Tibial nerve (tissue), 4 donors: Measurements from ENCODE around the gene RGL4.

Experiments
- EP300 ChIP-seq, 2 donors: sonication (generic); formaldehyde crosslinking; IDR thresholded peaks; one replicate each; pipeline ENCODE4 v1.6.1; 2017; ENCODE audit warnings: antibody characterized with exemption in 2 of 2, mild to moderate bottlenecking in 1 of 2
- POLR2A ChIP-seq, 2 donors: fragments of 450-650 bp; IDR thresholded peaks; one replicate each; pipeline ENCODE4 v1.6.1; 2017; ENCODE audit warnings: antibody characterized with exemption in 2 of 2, mild to moderate bottlenecking in 2 of 2, moderate library complexity in 2 of 2
- TF ChIP-seq, protein P1 (sequence below), 5 experiments: fragments of 200-600 bp in 3 of 5; fragments of 450-650 bp in 2 of 5; sonication (generic) in 3 of 5; IDR thresholded peaks; one replicate each; pipeline ENCODE4 v1.5.1; 2016 to 2019; ENCODE audit warnings: antibody characterized with exemption in 5 of 5, mild to moderate bottlenecking in 3 of 5, moderate library complexity in 2 of 5

DNA sequence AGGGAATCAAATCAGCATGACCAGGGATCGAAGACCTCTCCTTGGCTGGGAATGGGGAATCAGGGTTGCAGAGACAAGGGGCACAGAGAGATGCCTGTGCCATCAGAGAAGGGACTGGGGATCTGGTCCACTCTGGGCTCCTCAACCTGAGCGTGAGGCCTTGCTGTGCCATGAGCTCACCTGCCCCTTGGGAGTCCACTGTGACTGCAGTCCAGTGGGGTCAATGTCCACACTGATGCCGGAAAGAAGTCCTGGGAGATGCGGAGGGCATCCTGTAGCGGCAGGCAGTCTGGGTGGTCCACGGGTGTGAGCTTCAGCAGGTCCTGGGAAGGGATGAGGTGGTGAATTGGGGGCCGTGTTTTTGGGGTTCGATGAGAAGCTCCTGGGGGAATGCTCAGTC is 7.3 kb upstream of the RGL4 start:
- no peak for TF ChIP-seq POLR2A (IDR thresholded peaks at IDR 0.05)
- TF ChIP-seq, protein P1, sequence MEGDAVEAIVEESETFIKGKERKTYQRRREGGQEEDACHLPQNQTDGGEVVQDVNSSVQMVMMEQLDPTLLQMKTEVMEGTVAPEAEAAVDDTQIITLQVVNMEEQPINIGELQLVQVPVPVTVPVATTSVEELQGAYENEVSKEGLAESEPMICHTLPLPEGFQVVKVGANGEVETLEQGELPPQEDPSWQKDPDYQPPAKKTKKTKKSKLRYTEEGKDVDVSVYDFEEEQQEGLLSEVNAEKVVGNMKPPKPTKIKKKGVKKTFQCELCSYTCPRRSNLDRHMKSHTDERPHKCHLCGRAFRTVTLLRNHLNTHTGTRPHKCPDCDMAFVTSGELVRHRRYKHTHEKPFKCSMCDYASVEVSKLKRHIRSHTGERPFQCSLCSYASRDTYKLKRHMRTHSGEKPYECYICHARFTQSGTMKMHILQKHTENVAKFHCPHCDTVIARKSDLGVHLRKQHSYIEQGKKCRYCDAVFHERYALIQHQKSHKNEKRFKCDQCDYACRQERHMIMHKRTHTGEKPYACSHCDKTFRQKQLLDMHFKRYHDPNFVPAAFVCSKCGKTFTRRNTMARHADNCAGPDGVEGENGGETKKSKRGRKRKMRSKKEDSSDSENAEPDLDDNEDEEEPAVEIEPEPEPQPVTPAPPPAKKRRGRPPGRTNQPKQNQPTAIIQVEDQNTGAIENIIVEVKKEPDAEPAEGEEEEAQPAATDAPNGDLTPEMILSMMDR (IDR thresholded peaks at IDR 0.05) = no peak
- TF ChIP-seq EP300 (IDR thresholded peaks at IDR 0.05) = no peak
